PC-3 (cell line): ENCODE data around the gene STX2. TPM values are rescaled to one million over a fixed set of nuclear protein-coding genes. Genes with fewer than 3 reads are reported as not detected.
A peak's percentile ranks its signal among the peaks of the same experiment; 100 is the strongest.

ENCODE experiments used
- ATAC-seq: fragments of 200-7000 bp; cut with Tn5 transposase; 2 replicates; pipeline ENCODE4 v1.9.1; 2020; ENCODE audit warnings: mild to moderate bottlenecking, moderate library complexity
- BruUV-seq: library from RNA; stranded (reverse); fragments of 400-500 nt; replicated peaks from 2 replicates; lab custom pipeline; 2021; lab: Mats Ljungman, UMichigan
- CTCF ChIA-PET: fragments of 300-600 bp; sonication (Branson Sonifier 250); formaldehyde crosslinking; loops from one replicate; lab custom pipeline; 2022; ENCODE audit warnings: antibody characterized with exemption; lab: Charles Lee
- POLR2A ChIA-PET: fragments of 300-600 bp; sonication (Branson Sonifier 250); formaldehyde crosslinking; loops from one replicate; lab custom pipeline; 2022; ENCODE audit warnings: antibody characterized with exemption; ENCODE audit not compliant: unreplicated experiment; lab: Charles Lee
- DNase-seq: peaks from one replicate; pipeline ENCODE4 v3.0.0-alpha.2; 2015
- H2AFZ ChIP-seq: fragments of 300-600 bp; sonication (generic); 2 replicates; pipeline ENCODE4 v1.6.0; 2016; ENCODE audit warnings: antibody characterized with exemption, low read length
- H3F3A ChIP-seq: fragments of 300-600 bp; sonication (generic); one replicate; pipeline ENCODE4 v1.6.0; 2017; ENCODE audit warnings: antibody characterized with exemption, low read length, control low read depth, mild to moderate bottlenecking; ENCODE audit not compliant: unreplicated experiment
- H3K27ac ChIP-seq: fragments of 300-600 bp; sonication (generic); 2 replicates; pipeline ENCODE4 v1.5.1; 2016; ENCODE audit warnings: mild to moderate bottlenecking, low read length
- H3K27me3 ChIP-seq: fragments of 300-600 bp; sonication (generic); 2 replicates; pipeline ENCODE4 v1.6.1; 2016; ENCODE audit warnings: low read length, mixed read lengths
- H3K36me3 ChIP-seq: fragments of 300-600 bp; sonication (generic); 2 replicates; pipeline ENCODE4 v1.6.1; 2016; ENCODE audit warnings: low read depth, mixed run types, low read length, mixed read lengths
- H3K4me1 ChIP-seq: fragments of 300-600 bp; sonication (generic); 2 replicates; pipeline ENCODE4 v1.5.1; 2016; ENCODE audit warnings: low read length; ENCODE audit not compliant: insufficient read depth
- H3K4me2 ChIP-seq: fragments of 300-600 bp; sonication (generic); 2 replicates; pipeline ENCODE4 v1.6.0; 2016; ENCODE audit warnings: low read length
- H3K4me3 ChIP-seq: fragments of 300-600 bp; sonication (generic); 2 replicates; pipeline ENCODE4 v1.5.1; 2016; ENCODE audit warnings: mild to moderate bottlenecking, low read length, mixed read lengths
- H3K79me2 ChIP-seq: fragments of 300-600 bp; sonication (generic); 2 replicates; pipeline ENCODE4 v1.6.1; 2017; ENCODE audit warnings: low read length, mixed read lengths
- H3K9ac ChIP-seq: fragments of 300-600 bp; sonication (generic); 2 replicates; pipeline ENCODE4 v1.6.0; 2016; ENCODE audit warnings: mild to moderate bottlenecking, low read length
- H3K9me2 ChIP-seq: fragments of 300-600 bp; sonication (generic); replicated peaks from 2 replicates; pipeline ENCODE4 v1.6.1; 2016; ENCODE audit warnings: mixed run types, low read length, mixed read lengths
- H3K9me3 ChIP-seq: fragments of 300-600 bp; sonication (generic); 2 replicates; pipeline ENCODE4 v1.6.1; 2016; ENCODE audit warnings: low read length, mixed read lengths
- H4K20me1 ChIP-seq: fragments of 300-600 bp; sonication (generic); 2 replicates; pipeline ENCODE4 v1.6.1; 2016; ENCODE audit warnings: low read length, mixed read lengths
- EZH2 ChIP-seq: fragments of 300-600 bp; sonication (generic); IDR thresholded peaks from one replicate; pipeline ENCODE4 v1.6.1; 2017; ENCODE audit warnings: antibody characterized with exemption, mild to moderate bottlenecking, low read length; ENCODE audit not compliant: unreplicated experiment
- EZH2phosphoT487 ChIP-seq: fragments of 300-600 bp; sonication (generic); IDR thresholded peaks from 2 replicates; pipeline ENCODE4 v1.6.1; 2018; ENCODE audit warnings: mild to moderate bottlenecking, antibody characterized with exemption, low read length, borderline replicate concordance
- intact Hi-C: fragments of 100-400 bp; cut with micrococcal nuclease; formaldehyde crosslinking; loops from 2 replicates; pipeline ENCODE4 v1.9.0; 2023
- total RNA-seq: library from RNA; depleted of rRNA; stranded (reverse); fragments of >200 nt; gene quantifications from 2 replicates; pipeline ENCODE4 v1.2.3, GENCODE V29; 2014
- TF ChIP-seq, protein P1 (sequence below): fragments of 300-600 bp; sonication (generic); conservative IDR thresholded peaks from 2 replicates; pipeline ENCODE4 v1.5.1; 2017; ENCODE audit warnings: antibody characterized with exemption, low read depth, mild to moderate bottlenecking, low read length

The STX2 gene
- total RNA-seq, 1 experiment from 2014 or later = 18.2 TPM

DNA sequence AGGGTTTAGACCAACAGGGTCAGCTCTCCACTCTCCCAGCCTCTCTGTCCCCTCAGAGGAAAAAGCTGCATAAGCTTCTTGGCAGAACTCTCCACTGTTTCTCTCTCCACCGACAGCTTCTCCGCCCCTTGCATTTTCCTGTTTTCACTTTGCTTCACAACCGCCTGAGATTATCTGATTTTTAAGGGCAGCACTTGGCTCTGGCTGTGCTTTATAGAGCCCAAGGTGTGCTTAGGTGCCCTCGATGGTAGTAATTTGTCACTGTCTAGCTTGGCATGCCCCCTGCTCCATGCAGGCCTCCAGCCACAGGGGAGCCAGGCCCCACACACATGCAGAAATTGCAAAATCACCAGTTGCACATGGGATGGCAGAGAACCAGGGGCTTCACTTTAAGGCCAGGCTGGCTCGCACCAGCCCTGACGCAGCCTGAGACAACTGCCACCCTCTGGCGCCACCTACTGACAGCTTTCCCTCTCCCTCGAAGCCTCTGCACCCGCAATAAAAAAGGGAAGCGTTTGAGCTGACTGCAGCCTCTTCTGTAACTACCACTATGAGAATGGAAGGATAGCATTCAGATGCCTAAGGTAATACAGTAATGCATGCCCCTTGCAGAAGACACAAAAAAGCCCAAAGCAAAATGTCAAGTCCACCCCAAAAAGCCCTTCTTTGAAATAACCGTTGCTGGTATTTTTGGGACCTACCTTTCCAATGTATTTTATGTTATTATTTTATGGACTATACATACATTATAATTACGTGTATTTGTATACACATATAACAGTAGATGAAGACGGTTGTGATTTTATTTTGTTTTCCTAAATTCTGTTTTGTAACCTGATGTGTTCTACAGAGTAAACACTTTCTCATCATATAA is 90.9 kb downstream of the STX2 start:
- Histone ChIP-seq H3K79me2 (no peaks in the 10 kb centered on the region), H3K27ac (no peak overlapping the region), H3K9me2 (no peaks in the 10 kb centered on the region), H3K4me1 (peaks cover 4% of the 10 kb centered on the region), H3K4me3 (peak overlapping the region; percentile 36; the same call in 1 of the 2 replicates), H2AFZ (peak overlapping the region; percentile 68), H3K9ac (no peak overlapping the region), H3F3A (no peaks in the 10 kb centered on the region), H3K27me3 (peaks cover 24% of the 10 kb centered on the region), H3K36me3 (no peaks in the 10 kb centered on the region), H3K9me3 (no peaks in the 10 kb centered on the region), H4K20me1 (no peaks in the 10 kb centered on the region), H3K4me2 (peak overlapping the region; percentile 68)
- TF ChIP-seq, protein P1, sequence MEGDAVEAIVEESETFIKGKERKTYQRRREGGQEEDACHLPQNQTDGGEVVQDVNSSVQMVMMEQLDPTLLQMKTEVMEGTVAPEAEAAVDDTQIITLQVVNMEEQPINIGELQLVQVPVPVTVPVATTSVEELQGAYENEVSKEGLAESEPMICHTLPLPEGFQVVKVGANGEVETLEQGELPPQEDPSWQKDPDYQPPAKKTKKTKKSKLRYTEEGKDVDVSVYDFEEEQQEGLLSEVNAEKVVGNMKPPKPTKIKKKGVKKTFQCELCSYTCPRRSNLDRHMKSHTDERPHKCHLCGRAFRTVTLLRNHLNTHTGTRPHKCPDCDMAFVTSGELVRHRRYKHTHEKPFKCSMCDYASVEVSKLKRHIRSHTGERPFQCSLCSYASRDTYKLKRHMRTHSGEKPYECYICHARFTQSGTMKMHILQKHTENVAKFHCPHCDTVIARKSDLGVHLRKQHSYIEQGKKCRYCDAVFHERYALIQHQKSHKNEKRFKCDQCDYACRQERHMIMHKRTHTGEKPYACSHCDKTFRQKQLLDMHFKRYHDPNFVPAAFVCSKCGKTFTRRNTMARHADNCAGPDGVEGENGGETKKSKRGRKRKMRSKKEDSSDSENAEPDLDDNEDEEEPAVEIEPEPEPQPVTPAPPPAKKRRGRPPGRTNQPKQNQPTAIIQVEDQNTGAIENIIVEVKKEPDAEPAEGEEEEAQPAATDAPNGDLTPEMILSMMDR = peak; percentile 99
- TF ChIP-seq EZH2 = no peak
- DNase-seq (peak; percentile 93), ATAC-seq (peak; percentile 99)
- ChIA-PET CTCF (interaction anchor here (0.6 kb wide), 1 partner anchor 80 kb away, joined by 4 read pairs; no protein-coding TSS in a partner anchor), POLR2A (no interaction called here)
- intact Hi-C loops = no loop called here
- no TSS peak for BruUV-seq

DNA sequence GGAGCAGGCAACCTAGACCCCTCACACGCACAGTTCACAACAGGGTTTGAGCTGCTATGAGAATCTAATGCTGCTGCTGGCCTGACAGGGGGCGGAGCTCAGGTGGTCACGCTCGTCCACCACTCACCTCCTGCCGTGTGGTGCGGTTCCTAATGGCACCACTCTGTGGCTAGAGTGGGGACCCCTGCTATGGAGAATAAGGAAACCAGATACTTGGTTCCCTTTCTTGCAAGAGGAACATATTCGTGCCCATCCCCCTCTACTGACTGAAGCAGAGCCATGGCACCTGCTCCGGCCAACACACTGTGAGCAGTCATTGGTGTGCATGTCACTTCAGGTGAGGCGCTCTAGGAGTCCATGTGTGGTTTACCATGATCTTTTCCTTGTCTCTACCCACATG is 92.5 kb downstream of the STX2 start:
- no TSS peak for BruUV-seq
- Histone ChIP-seq H3K9ac (no peak overlapping the region), H3K9me3 (no peaks in the 10 kb centered on the region), H3K4me1 (peaks cover 4% of the 10 kb centered on the region), H3K4me2 (no peak overlapping the region), H3K27ac (no peak overlapping the region), H3K4me3 (no peak overlapping the region), H3K27me3 (peaks cover 38% of the 10 kb centered on the region), H3K36me3 (no peaks in the 10 kb centered on the region), H3K79me2 (no peaks in the 10 kb centered on the region), H3K9me2 (no peaks in the 10 kb centered on the region), H4K20me1 (no peaks in the 10 kb centered on the region), H2AFZ (no peak overlapping the region), H3F3A (no peaks in the 10 kb centered on the region)
- intact Hi-C loops = no loop called here
- CTCF ChIA-PET = no interaction called here
- TF ChIP-seq EZH2 = no peak
- TF ChIP-seq EZH2phosphoT487 = no peak
- TF ChIP-seq, protein P1 = no peak
- DNase-seq (no peak), ATAC-seq (no peak)
- POLR2A ChIA-PET = no interaction called here

DNA sequence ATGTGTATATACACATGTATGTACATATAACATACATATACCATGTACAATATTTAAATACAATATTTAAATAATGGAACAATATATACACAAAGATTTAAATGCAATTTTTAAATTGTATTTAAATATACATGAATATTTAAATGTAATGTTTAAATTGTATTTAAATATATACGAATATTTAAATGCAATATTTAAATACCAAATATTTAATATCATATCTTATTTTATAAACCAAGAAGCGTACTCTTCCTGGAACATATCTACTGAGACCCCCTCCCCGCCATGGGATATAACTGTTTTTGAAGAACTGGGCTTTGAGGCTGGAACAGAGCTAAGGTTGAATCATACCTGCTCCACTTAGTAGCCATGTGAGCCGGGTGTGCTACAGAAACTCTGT is 93.1 kb downstream of the STX2 start:
- no peak for DNase-seq
- Histone ChIP-seq H3F3A (no peaks in the 10 kb centered on the region), H3K79me2 (no peaks in the 10 kb centered on the region), H2AFZ (no peak overlapping the region), H3K27me3 (peaks cover 44% of the 10 kb centered on the region), H3K9me3 (no peaks in the 10 kb centered on the region), H4K20me1 (no peaks in the 10 kb centered on the region), H3K9me2 (no peaks in the 10 kb centered on the region), H3K4me2 (no peak overlapping the region), H3K27ac (no peak overlapping the region), H3K4me1 (peaks cover 4% of the 10 kb centered on the region), H3K36me3 (no peaks in the 10 kb centered on the region), H3K9ac (no peak overlapping the region), H3K4me3 (no peak overlapping the region)
- POLR2A ChIA-PET = no interaction called here
- intact Hi-C loops = no loop called here
- CTCF ChIA-PET = no interaction called here
- ATAC-seq = no peak
- TF ChIP-seq EZH2phosphoT487 (no peak), EZH2 (no peak)
- TF ChIP-seq, protein P1 = no peak
- no TSS peak for BruUV-seq
